GM04504 (cell line): ENCODE measurements around the gene CASP9.
"Not testable (repeated sequence)": the region's sequence is repeated elsewhere in the genome, so short reads cannot be mapped to it uniquely, and the experiment has no call there.

Experiments used
- DNase-seq: peaks from one replicate; pipeline ENCODE4 v3.0.0-alpha.2; 2012; ENCODE audit warnings: low read depth

Gene CASP9

GRCh38 chr1:15500184-15501178 is 23.5 kb downstream of the CASP9 start:
- no peak for DNase-seq

GRCh38 chr1:15493869-15494390 is 30.1 kb downstream of the CASP9 start:
- DNase-seq = no peak

- DNase-seq = no peak
Observed at GRCh38 chr1:15492596-15492995, 31.4 kb downstream of the CASP9 start.

GRCh38 chr1:15491010-15491409 is 33.0 kb downstream of the CASP9 start:
- DNase-seq = not testable (repeated sequence)

GRCh38 chr1:15489052-15489736 is 34.8 kb downstream of the CASP9 start:
- no peak for DNase-seq

- no peak for DNase-seq
Observed at GRCh38 chr1:15488371-15488770, 35.6 kb downstream of the CASP9 start.

GRCh38 chr1:15486844-15487610 is 37.0 kb downstream of the CASP9 start:
- not testable (repeated sequence) for DNase-seq

- DNase-seq = no peak
Observed at GRCh38 chr1:15485636-15486035, 38.4 kb downstream of the CASP9 start.

GRCh38 chr1:15484443-15484842 is 39.6 kb downstream of the CASP9 start:
- not testable (repeated sequence) for DNase-seq

GRCh38 chr1:15483971-15484370 is 40.0 kb downstream of the CASP9 start:
- no peak for DNase-seq

- DNase-seq = not testable (repeated sequence)
Observed at GRCh38 chr1:15482983-15483543, 41.0 kb downstream of the CASP9 start.

- DNase-seq = not testable (repeated sequence)
Observed at GRCh38 chr1:15482455-15482854, 41.6 kb downstream of the CASP9 start.

GRCh38 chr1:15479654-15480347 is 44.2 kb downstream of the CASP9 start:
- DNase-seq = no peak

GRCh38 chr1:15477646-15478212 is 46.3 kb downstream of the CASP9 start:
- DNase-seq = no peak

GRCh38 chr1:15476927-15477326 is 47.1 kb downstream of the CASP9 start:
- no peak for DNase-seq

GRCh38 chr1:15475752-15476314 is 48.2 kb downstream of the CASP9 start, which contains the start of gene CELA2B:
Gene CELA2B, plus strand, starts transcription at chr1:15476104. Its CDS starts 22 bp downstream, at chr1:15476126.
- DNase-seq = no peak

- DNase-seq = no peak
Observed at GRCh38 chr1:15472587-15472986, 51.4 kb downstream of the CASP9 start.

GRCh38 chr1:15471723-15472122 is 52.3 kb downstream of the CASP9 start:
- not testable (repeated sequence) for DNase-seq

- not testable (repeated sequence) for DNase-seq
Observed at GRCh38 chr1:15471067-15471466, 52.9 kb downstream of the CASP9 start.

GRCh38 chr1:15469821-15470448 is 54.1 kb downstream of the CASP9 start:
- not testable (repeated sequence) for DNase-seq
